Measurements from ENCODE around the gene SOX6.

DNA sequence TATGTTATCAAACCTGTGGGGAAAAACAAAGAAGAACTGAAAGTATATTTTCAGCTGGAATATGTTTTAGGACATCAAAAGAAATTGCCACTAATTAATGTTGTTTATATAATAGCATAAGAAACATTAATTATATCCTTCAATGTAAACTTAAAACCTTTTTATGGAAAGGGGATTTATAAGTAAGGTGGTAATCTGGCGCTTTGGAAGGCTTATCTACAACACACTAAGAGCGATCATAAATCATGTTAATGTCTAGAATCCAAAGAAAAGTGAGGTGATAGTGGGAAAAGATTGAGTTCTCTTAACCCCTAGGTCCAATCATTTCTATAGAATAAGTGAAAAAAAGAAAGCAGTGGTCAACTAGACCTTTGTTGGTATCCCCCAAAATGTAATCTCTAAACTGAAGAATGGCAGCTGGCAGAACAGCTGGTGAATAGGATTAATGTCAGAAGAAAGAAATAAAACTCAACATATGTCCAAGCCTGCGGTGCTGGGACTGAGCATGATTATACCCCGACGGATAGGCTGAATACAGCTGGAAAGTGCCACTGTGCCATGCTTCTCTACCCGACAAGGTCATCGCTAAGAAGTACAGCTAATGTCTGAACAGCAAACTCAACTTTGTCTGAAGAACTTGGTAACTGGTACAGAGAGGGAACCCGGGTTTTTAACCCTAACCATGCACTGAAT, 64.0 kb downstream of the SOX6 start:
- TF ChIP-seq, protein P1, sequence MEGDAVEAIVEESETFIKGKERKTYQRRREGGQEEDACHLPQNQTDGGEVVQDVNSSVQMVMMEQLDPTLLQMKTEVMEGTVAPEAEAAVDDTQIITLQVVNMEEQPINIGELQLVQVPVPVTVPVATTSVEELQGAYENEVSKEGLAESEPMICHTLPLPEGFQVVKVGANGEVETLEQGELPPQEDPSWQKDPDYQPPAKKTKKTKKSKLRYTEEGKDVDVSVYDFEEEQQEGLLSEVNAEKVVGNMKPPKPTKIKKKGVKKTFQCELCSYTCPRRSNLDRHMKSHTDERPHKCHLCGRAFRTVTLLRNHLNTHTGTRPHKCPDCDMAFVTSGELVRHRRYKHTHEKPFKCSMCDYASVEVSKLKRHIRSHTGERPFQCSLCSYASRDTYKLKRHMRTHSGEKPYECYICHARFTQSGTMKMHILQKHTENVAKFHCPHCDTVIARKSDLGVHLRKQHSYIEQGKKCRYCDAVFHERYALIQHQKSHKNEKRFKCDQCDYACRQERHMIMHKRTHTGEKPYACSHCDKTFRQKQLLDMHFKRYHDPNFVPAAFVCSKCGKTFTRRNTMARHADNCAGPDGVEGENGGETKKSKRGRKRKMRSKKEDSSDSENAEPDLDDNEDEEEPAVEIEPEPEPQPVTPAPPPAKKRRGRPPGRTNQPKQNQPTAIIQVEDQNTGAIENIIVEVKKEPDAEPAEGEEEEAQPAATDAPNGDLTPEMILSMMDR (IDR thresholded peaks at IDR 0.05; ENCODE audit: low read length) = no peak
- TF ChIP-seq EZH2 (IDR thresholded peaks at IDR 0.05; ENCODE audit: borderline replicate concordance, low read length) = no peak
